ENCODE results near the gene MAML3.

MAML3 gene

GRCh38 chr4:139756391-139757180 is 397.4 kb downstream of the MAML3 start:
- no peak for DNase-seq (ENCODE audit: low read depth in 3 of 3)

GRCh38 chr4:139754938-139755337 is 399.0 kb downstream of the MAML3 start:
- DNase-seq (ENCODE audit: low read depth in 3 of 3), result no peak

DNA sequence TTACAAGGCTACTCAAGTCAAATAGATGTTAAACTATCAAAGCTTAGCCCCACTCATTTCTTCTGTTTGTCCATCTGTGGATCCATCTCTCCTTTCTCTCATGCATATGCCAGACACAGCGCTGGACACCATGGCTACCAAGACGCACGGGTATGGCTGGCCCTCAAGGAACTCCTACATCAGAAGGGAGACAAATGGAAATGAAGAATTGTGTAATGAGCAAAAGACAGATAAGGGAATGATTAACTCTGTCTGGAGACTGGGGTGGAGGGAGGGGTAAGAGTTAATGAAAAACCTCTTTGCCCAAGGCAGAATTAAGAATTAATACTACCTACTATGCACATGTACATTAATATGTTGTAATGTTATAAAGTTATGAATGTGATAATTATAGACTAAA is 400.3 kb downstream of the MAML3 start:
- DNase-seq (ENCODE audit: low read depth in 3 of 3), result no peak

GRCh38 chr4:139749835-139750498 is 404.0 kb downstream of the MAML3 start:
- no peak for DNase-seq (ENCODE audit: low read depth in 3 of 3)

DNA sequence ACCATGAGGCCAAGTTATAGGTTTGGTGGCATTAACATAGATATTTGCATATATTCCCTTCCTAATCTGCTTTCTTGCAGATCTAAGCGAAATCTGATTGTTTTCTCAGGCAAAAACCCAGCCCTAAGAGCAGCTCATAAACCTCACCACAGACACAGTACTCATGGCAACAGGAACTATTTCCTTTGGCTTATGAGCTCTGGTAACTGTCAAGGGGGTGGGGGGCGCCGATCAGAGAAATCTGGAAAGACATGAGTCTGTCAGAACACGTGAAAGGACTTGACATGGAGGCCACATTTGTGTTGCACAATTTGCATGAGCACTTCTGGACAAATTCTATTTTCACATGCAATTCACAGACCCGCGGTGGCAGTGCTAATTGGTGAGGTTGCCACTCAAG is 404.6 kb downstream of the MAML3 start:
- no peak for DNase-seq (ENCODE audit: low read depth in 3 of 3)

DNA sequence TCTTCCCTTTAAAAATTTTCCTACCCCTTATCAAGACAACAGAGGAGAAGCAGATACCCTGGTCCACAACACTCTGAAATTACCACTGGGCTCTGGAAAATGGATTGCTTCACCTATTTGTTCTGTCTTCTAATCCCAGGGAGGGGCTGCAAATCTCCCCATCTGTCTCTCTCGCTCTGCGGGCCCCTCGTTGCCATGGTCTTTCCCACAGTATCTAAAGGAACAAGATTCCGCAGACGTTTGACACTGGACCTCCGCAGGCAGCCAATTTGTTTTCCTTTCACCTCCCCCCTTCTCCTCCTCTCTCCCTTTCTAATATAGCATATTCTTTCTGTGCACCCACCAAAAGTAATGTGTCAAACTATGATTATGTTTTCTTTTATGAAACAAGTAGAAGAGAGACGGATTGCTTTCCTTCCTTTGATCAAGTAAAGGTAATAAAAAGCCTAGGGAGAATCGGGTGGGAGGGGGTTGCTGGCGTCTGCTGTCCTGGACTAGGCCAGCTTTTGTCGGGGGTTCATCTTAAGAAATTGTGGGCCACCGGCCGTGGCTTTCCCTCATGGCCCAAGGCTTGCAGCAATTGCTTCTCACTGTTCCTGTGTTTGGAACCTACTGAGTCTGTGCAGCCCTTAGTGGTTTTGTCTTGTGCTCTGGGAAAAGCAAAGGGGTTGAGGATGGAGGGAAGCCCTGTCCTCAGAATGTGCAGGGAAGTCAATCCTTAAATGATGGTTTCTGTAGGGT is 407.4 kb downstream of the MAML3 start:
- DNase-seq (ENCODE audit: low read depth in 3 of 3), result no peak

- DNase-seq (ENCODE audit: low read depth in 3 of 3), result no peak
Observed at GRCh38 chr4:139745111-139745639, 408.8 kb downstream of the MAML3 start.

DNA sequence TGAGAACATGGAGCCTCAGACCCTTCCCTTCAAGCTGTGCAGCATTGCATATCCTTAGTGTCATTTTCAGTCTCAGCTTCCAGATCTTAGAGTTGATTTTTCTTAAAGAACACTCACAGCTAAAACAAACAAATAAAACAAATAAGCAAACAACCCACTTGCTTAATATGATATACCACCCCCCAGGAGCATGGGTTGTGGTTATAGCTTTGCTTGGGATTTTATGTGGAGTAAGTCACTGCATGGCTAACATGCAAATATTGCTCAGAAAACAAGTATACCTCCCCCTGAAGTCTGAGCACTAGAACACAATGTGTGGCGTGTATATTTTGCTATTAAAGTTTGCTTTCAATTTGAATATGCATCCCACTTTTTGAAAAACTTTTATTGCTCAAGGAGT is 409.8 kb downstream of the MAML3 start:
- DNase-seq (ENCODE audit: low read depth in 3 of 3), result no peak

DNA sequence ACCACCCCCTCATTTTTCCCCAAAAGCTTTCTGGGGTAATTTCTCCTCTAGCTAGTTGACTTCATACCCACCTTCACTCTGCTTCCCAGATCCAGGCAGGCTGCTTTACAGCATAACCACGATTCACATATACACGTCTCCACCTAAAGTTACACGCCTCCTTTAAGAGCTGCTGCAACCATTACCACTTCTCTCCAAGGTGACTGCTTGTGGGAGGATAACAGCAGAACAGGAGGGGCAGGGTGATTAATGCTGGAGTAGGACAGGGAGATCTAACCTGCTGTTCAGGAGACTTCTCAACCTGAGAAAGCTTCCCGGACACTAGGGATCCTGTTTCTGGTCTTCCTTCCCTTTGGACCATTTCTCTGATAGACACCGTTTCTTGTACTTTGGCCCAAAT is 411.0 kb downstream of the MAML3 start:
- no peak for DNase-seq (ENCODE audit: low read depth in 3 of 3)

DNA sequence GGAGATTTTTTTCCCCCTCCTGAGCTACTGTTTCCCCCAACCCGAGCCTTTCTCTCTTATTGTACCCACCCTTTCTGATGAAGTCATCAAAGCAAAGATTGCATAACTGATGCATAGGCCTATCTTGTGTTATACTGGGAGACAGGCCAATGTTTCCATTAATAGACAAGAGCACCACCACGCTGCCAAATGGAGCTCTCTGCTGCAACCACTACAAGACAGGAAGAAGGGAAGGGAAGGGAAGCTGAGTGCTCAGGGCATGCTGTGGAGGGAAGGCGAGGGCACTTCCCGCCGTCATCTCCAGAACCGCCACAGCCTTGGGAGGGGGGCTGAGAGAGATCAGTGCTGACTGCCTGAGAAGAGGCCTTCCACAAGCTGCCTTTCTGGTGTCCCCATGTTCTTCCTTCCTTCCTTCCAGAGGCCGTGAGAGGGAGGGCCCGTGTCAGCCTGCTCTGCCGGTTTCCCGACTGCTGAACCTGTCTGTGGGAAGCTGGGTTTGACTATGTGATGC is 413.4 kb downstream of the MAML3 start:
- DNase-seq (ENCODE audit: low read depth in 3 of 3), result no peak

GRCh38 chr4:139740121-139740520 is 413.9 kb downstream of the MAML3 start:
- no peak for DNase-seq (ENCODE audit: low read depth in 3 of 3)

DNA sequence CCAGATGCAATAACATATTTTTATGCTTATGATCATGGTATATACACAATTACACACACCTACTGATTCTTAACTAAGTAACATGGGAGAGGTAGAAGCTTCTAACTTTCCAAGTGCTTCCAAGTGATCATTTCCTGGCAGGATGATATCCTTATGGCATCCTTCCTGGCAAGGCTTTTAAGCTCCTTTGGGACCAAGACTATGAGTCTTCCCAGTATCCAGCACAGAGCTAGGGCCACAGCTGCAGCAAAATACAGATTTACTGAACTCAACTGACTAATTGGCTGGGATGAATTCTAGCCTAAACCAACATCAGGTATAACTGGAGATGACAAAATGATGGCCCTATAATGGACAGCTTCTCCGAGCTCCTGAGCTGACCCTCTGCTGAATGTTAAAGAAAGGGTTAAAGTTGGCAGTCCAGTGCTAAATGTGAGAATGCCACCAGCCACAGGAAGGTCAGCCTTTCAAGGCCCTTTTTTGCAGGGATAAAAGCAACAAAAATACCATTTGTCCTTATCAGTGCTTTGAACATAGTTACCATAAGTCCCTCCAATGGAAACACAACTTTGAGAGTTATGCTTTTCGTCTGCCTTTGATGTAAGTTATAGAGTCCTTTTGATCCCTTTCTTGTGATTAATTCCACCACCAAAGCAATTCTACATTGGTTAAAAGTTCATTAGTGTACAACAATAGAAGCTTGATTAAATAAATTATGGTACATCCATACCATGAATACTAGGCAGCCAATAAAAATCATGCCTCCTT is 415.0 kb downstream of the MAML3 start:
- no peak for DNase-seq (ENCODE audit: low read depth in 3 of 3)

GRCh38 chr4:139736661-139737060 is 417.3 kb downstream of the MAML3 start:
- no peak for DNase-seq (ENCODE audit: low read depth in 3 of 3)

DNA sequence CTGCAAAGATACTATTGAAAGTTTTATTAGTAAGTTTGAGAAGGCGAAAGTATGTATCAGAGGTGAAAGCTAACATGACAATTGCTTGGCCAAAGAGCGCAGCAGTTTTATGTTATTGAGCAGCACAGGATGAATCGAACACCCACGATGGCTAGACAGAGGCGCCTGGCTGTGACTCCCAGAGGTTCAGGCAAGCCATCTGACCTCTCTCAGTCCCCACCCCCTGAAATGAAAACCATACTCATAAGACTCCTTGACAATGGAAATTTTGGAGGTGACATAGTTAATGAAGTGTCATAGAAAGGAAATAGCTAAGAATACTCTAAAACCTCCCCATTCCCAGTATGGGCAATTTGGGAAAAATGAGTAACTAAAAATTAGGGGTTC is 417.7 kb downstream of the MAML3 start:
- no peak for DNase-seq (ENCODE audit: low read depth in 3 of 3)

DNA sequence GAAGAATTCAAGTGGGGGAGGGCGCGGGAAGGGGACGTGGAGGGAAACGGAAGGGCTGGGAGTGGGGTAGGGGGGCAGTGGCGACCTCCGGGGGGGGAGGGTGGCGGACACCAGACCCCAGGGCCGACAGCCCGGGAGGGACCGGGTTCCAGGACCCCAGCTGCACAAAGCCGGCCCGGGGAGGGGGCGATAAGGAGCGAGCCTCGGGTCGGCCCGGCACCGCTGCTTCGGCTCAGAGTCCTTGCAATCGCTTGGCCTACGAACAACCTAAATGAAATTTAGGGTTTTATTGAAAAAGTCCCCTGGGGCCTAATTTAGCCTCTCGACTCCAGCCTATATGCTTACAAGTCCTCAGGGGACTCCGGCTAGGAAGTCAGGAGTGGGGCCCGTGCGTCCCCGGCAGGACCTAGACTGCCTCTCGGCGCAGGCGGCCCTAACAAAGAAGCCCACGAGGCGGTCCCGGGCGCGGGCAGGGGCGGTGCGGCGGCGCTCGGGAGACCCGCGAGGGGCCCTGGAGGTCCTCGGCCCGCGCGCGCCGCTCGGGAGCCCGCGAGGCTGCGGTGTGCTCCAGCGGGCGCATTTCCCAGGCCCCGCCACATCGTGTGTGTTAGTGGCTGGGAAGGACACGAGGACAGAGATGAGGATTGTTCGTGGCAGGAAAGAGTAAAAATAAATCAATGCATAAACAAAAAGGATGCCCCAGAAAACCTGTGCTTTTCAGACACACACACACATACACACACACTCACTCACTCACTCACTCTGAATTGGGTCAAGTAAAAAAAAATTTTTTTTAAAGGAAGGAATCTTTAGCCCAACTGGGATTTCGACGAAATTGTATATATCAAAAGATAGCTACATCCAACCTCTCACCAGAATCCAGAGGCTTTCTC is 418.4 kb downstream of the MAML3 start:
- no peak for DNase-seq (ENCODE audit: low read depth in 3 of 3)

DNA sequence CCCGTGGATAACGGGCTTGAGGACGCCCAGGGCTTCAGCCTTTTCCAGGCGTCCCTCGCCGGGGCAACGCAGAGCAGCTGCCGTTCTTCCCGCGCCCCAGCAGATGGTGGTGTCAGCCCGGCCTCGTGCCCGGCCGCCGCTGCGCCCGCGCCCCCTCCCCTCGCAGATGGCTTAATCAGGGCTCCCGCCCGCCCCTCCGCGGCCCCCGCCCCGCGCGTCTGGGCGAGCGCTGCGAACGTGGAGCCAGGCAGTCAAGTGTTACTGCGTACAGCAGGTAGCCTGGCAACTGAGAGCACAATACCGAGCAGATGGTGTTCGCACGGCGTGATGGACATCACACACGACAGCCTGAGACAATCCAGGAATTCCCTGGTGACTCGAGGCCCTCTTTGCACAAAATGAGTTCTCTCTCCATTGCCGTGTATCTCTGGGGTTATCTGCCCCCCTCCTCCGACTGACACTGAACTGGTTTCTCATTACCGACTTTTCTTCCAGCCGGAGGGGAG is 419.1 kb downstream of the MAML3 start:
- peak; percentile 26 to 61 (median 32) for DNase-seq (ENCODE audit: low read depth in 3 of 3)

DNA sequence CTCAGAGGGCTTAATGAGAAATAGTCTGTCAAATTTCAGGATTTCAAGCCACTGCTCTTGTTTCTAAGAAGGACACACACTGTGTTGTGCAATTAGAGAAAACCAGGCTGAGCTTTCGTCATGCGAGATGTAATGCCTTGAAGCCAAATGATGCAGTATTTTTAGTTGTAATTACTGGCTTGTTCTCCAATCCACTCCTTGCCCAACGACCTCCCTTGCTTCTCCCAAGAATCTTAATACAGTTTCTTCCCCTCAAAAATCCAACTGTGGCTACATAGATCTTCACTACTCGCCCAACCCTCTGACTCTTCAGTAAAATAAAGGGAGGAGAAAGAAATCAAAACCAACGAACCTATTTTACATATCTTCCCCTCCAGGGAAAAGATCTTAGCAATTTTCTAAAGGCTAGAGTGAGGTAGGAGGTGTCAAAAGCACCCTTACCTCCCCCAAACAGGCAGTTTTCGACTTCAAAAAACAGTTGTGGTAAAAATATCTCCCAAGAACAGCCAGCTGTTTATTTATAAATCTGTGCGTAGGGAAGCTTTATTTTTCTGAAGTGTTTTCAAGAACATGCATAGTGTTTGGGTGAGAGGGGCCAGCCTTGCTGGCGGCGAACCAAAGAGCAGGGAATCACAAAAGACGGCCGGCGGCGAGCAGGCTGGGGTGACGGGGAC is 419.6 kb downstream of the MAML3 start:
- no peak for DNase-seq (ENCODE audit: low read depth in 3 of 3)

DNA sequence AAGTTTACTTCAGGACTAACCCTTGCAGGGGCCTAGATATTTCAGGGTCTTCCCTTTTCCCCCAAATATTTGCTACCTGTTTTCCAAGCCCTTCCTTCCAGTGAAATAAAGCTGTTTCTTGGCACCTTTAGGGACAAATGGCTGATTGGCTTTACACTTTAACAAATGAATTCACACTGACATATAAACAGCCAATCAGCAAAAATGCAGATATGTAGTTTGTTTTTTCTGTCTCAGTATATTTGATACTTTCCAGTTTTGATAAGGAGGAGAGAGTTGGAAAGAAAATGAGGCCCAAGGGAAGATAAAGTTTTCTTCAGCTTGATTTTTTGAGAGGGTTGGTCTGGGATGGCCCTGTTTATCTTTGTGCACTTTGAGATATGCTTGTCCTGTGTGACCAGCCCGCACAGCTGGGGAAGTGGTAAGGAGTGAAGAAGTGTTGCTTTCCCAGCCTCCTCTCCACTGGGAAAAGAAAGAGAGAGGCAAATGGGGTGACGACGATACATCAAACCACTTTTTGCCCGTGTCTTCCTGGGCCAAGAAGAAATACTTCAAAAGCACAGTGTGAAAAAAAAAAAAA is 420.9 kb downstream of the MAML3 start:
- DNase-seq (ENCODE audit: low read depth in 3 of 3), result no peak

GRCh38 chr4:139728840-139729239 is 425.1 kb downstream of the MAML3 start:
- no peak for DNase-seq (ENCODE audit: low read depth in 3 of 3)
